Left ventricle myocardium inferior (tissue), 1 donor: Measurements from ENCODE around the gene AANAT. TPM values are rescaled to one million over a fixed set of nuclear protein-coding genes. Genes with fewer than 3 reads are reported as not detected.
"Not testable (repeated sequence)": the region's sequence is repeated elsewhere in the genome, so short reads cannot be mapped to it uniquely, and the experiment has no call there.

ENCODE experiments used
- DNase-seq: peaks from one replicate; pipeline ENCODE4 v3.0.0-alpha.2; 2020
- H3K27ac ChIP-seq: fragments of 200-600 bp; replicated peaks from 2 replicates; pipeline ENCODE4 v1.8.0; 2021
- H3K27me3 ChIP-seq: fragments of 200-600 bp; 2 replicates; pipeline ENCODE4 v1.8.0; 2021; ENCODE audit warnings: low read depth
- H3K36me3 ChIP-seq: fragments of 200-600 bp; 2 replicates; pipeline ENCODE4 v1.8.0; 2021
- H3K4me1 ChIP-seq: fragments of 200-600 bp; 2 replicates; pipeline ENCODE4 v1.8.0; 2021
- H3K4me3 ChIP-seq: fragments of 200-600 bp; 2 replicates; pipeline ENCODE4 v1.8.0; 2021; ENCODE audit warnings: mild to moderate bottlenecking, moderate library complexity
- H3K9me3 ChIP-seq: fragments of 200-600 bp; replicated peaks from 2 replicates; pipeline ENCODE4 v1.8.0; 2021
- CTCF ChIP-seq: fragments of 200-600 bp; IDR thresholded peaks from 2 replicates; pipeline ENCODE4 v1.8.0; 2021; ENCODE audit warnings: antibody characterized with exemption, mild to moderate bottlenecking, borderline replicate concordance
- intact Hi-C: fragments of 100-400 bp; cut with micrococcal nuclease; formaldehyde crosslinking; loops from one replicate; pipeline ENCODE4 v1.11.0; 2022
- total RNA-seq: library from RNA; stranded (reverse); fragmentation: NEBNext Ultra II Directional; extraction: Animal tissue kit (Norgen Biotek cat#: 25700); gene quantifications from one replicate; pipeline ENCODE4 v1.2.1, GENCODE V29; 2021
- donor health status: DM: no; HTN: yes; CAD: no; lungs with severe emphysema.

The AANAT gene
- total RNA-seq, 1 donor from 2014 or later, result not detected

DNA sequence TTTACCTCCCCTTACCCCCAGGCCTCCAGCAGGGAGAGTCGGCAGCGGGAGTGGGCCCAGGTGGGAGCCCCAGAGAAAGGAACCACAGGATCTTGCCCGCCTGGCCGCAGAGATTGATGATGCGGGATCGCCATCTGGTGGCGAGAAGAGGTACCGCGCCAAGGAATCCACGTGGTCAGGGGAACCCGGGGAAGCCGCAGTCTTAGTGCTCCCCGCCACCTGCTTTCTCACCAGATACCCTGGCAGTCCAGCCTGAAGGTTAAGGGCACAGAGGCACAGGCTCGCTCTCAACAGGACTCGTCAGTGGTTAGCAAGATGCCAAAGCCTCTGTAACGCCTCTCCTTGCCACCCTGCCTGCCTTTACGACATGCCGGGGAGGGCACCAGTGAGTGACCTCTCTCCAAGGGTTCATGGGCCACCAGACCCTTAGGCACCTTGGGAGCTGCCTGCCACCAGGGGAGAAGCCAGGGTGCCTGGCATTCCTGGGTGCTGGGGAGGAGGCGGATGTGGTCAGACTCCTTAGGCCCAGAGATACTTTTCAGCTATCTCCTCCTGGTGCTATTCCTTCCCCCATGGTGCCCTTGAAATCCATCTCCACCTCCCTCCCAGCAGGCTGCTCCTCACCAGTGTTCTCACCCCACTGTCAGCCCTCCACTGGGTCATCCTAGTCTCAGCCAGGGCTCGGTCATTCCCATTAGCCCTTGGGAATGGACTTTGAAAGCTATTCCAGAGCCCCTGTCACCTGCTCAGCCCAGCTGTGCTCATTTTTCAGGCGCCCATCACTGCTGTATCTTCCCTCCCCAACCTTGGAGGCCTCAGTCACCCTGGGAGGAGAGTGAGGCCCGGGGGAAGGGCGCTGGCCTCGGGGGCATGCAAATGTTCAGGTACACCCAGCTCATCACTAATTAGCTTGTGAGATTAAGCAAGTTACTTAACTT lies 39.3 kb downstream of the AANAT start:
- intact Hi-C loops, result loop anchor here (2.0 kb wide), 1 partner anchor 40 kb away; the partner anchor contains the start of gene AANAT

GRCh38 chr17:76508472-76509063 lies 41.2 kb downstream of the AANAT start:
- H3K36me3 ChIP-seq, H3K27ac ChIP-seq, intact Hi-C loops, H3K4me3 ChIP-seq, H3K9me3 ChIP-seq, DNase-seq: not testable (repeated sequence)
- H3K27me3 ChIP-seq, result peaks cover 15% of the 10 kb centered on the region
- H3K4me1 ChIP-seq, result peaks cover 11% of the 10 kb centered on the region

More for the DNA sequence above, 39.3 kb downstream of the AANAT start:
- peak; percentile 80 for DNase-seq
- TF ChIP-seq CTCF, result peak; percentile 94
- peaks cover 15% of the 10 kb centered on the region for H3K27me3 ChIP-seq
- no peak overlapping the region for H3K27ac ChIP-seq
- H3K4me1 ChIP-seq, result peaks cover 17% of the 10 kb centered on the region
- no peaks in the 10 kb centered on the region for H3K36me3 ChIP-seq
- H3K4me3 ChIP-seq, result no peak overlapping the region
- no peaks in the 10 kb centered on the region for H3K9me3 ChIP-seq

GRCh38 chr17:76510831-76511244 lies 43.4 kb downstream of the AANAT start:
- no peak overlapping the region for H3K27ac ChIP-seq
- peaks cover 18% of the 10 kb centered on the region for H3K4me1 ChIP-seq
- H3K36me3 ChIP-seq, result no peaks in the 10 kb centered on the region
- TF ChIP-seq CTCF, result no peak
- no peak overlapping the region for H3K4me3 ChIP-seq
- H3K9me3 ChIP-seq, result no peaks in the 10 kb centered on the region
- peaks cover 15% of the 10 kb centered on the region for H3K27me3 ChIP-seq
- intact Hi-C loops, result no loop called here
- DNase-seq, result no peak

- Histone ChIP-seq H3K36me3 (no peaks in the 10 kb centered on the region), H3K27me3 (peaks cover 12% of the 10 kb centered on the region), H3K4me3 (no peak overlapping the region), H3K27ac (no peak overlapping the region), H3K4me1 (peaks cover 18% of the 10 kb centered on the region), H3K9me3 (no peaks in the 10 kb centered on the region)
- intact Hi-C loops, result no loop called here
- no peak for TF ChIP-seq CTCF
- no peak for DNase-seq
These were observed 44.4 kb downstream of the AANAT start for GRCh38 chr17:76511668-76512365.

- Histone ChIP-seq H3K36me3 (no peaks in the 10 kb centered on the region), H3K27me3 (peaks cover 4% of the 10 kb centered on the region), H3K27ac (no peak overlapping the region), H3K9me3 (no peaks in the 10 kb centered on the region), H3K4me1 (peaks cover 18% of the 10 kb centered on the region), H3K4me3 (no peak overlapping the region)
- no peak for TF ChIP-seq CTCF
- DNase-seq, result no peak
- intact Hi-C loops, result no loop called here
These were observed 45.2 kb downstream of the AANAT start for GRCh38 chr17:76512366-76513305.
